Effector memory CD4-positive, alpha-beta T cell (primary cell): ENCODE data around the gene JCAD.
"Not testable (repeated sequence)": the region's sequence is repeated elsewhere in the genome, so short reads cannot be mapped to it uniquely, and the experiment has no call there.

Experiments used
- DNase-seq, 3 donors: peaks; one replicate each; pipeline ENCODE4 v3.0.0-alpha.2; 2020
- H3K27ac ChIP-seq: 2 replicates; pipeline ENCODE4 v1.7.0; 2013; ENCODE audit warnings: mild to moderate bottlenecking, low read length, moderate library complexity; ENCODE audit not compliant: insufficient read depth, poor library complexity, severe bottlenecking
- H3K27me3 ChIP-seq: replicated peaks from 2 replicates; pipeline ENCODE4 v1.7.0; 2013; ENCODE audit warnings: mild to moderate bottlenecking, low read length; ENCODE audit not compliant: insufficient read depth, control insufficient read depth, poor library complexity, severe bottlenecking
- H3K36me3 ChIP-seq: 2 replicates; pipeline ENCODE4 v1.7.0; 2013; ENCODE audit warnings: mild to moderate bottlenecking, low read length, moderate library complexity; ENCODE audit not compliant: control insufficient read depth, insufficient read depth
- H3K4me1 ChIP-seq: 2 replicates; pipeline ENCODE4 v1.7.0; 2013; ENCODE audit warnings: low read length, mild to moderate bottlenecking; ENCODE audit not compliant: control insufficient read depth, insufficient read depth, poor library complexity, severe bottlenecking
- H3K4me3 ChIP-seq: 2 replicates; pipeline ENCODE4 v1.7.0; 2013; ENCODE audit warnings: low read length, low read depth, mild to moderate bottlenecking; ENCODE audit not compliant: insufficient read depth, poor library complexity, severe bottlenecking
- H3K9me3 ChIP-seq: 2 replicates; pipeline ENCODE4 v1.7.0; 2013; ENCODE audit warnings: mild to moderate bottlenecking, low read length, moderate library complexity; ENCODE audit not compliant: control insufficient read depth
- total RNA-seq, 3 donors: gene quantifications; one replicate each; lab custom pipeline; 2026; lab: John Stamatoyannopoulos, UW

JCAD gene, protein sequence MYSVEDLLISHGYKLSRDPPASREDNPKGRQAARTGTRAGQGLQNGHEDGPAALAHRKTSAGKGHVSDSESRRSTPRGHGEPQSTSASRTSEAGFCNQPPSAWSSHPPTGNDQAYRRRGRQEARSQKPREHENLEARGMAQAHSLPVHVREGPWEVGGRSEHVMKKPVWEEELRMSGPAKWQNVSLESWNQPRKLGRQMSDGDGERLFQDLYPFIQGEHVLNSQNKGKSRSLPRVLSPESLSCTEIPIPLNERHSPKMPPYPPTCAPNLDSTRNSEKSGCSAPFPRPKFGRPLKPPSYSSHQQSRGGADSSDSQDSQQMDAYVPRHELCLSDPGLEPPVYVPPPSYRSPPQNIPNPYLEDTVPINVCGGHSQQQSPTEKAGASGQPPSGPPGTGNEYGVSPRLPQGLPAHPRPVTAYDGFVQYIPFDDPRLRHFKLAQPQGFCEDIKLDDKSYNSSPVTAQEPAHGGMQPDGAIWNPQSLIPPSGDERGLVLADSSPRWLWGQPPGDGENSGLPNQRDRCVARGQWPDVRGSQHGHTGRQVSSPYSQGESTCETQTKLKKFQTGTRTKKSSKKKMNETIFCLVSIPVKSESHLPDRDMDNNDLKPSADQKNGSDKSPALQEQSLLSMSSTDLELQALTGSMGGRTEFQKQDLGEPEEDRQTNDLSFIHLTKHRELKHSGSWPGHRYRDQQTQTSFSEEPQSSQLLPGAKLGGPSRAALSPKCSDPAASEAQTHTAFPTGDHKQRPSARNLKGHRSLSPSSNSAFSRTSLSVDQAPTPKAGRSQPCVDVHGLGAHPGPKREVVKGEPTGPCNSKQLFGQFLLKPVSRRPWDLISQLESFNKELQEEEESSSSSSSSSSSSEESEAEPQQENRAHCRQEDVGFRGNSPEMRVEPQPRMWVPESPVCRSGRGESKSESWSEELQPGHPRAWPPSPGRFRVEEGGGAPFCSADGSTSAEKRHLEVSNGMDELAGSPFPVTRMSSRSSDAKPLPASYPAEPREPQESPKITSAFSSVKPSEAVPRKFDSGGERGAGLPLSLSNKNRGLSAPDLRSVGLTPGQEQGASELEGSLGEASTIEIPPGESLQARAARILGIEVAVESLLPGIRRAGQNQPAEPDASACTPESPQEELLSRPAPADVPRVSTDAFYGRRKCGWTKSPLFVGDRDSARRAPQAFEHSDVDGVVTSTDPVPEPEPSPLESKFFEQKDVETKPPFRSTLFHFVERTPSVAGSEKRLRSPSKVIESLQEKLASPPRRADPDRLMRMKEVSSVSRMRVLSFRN (N-terminal part only)
- total RNA-seq: 0 to 0.17 (median 0) reads per million in 3 donors

DNA sequence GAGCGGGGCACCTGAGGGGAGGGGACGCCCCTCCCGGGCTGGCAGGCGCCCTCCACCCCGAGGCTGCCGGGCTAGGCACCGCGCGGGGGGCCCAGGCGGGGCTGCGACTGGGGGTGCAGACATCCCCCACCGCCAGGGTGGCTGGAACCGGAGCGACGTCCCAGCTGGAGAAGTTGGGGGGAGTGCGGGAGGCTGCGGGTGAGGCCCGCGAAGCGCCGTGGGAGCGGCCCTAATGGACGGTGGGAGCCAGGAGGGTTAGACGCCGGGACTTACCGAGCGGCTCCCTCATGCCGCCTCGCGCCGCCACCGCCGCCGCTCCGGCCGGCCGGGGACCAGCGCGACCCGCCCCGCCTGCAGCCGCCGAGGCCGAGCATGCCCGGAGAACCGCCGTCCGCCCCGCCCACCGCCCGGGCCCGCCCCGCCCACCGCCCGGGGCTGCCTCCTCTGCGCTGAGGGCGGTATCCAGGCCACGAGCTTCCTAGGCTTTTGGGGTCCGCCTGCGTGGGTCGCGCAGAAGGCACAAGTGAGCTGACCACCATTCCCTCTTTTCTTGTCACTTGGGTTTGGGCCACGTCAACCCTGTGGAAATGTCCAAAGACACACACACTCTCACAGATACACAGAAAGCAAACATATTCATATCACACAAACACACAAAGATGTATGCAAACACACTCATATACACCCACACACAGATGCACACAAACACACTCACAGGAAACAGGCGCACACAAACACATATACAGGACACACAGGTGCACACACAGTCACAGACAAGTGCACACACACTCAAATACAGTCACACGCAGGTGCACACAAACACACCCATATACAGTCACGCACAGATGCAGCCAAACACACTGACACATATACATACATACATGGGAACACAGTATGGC, at the start of gene JCAD:
TSS of gene JCAD (minus strand) at position 378 of the 899 bp plus-strand sequence. CDS start 11,774 bp downstream, outside the sequence.
- peaks cover 7% of the 10 kb centered on the region for H3K4me1 ChIP-seq
- peak in 1 of 3 donors; percentile 21 for DNase-seq
- no peak within 1 kb of the TSS for H3K27ac ChIP-seq

DNA sequence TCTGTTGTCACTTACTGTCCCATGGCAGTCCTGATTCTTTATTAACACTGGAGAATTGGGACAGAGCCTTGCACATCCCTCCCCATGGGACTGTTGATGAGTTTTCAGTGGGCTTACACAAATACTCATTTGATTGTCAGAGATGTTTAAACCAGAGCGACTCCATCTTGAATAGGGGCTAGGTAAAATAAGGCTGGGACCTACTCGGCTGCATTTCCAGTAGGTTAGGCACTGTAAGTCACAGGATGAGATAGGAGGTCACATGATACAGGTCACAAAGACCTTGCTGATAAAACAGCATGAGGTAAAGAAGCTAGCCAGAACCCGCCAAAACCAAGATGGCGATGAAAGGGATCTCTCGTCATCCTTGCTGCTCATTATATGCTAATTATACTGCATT, 47.6 kb upstream of the JCAD start:
- Histone ChIP-seq H3K9me3 (no peaks in the 10 kb centered on the region), H3K4me3 (no peak overlapping the region), H3K4me1 (no peaks in the 10 kb centered on the region), H3K27me3 (no peaks in the 10 kb centered on the region), H3K27ac (no peak overlapping the region), H3K36me3 (no peaks in the 10 kb centered on the region)
- no peak for DNase-seq

More for the DNA sequence above, at the start of gene JCAD:
- Histone ChIP-seq H3K4me3 (peak within 1 kb of the TSS; percentile 22), H3K9me3 (no peaks in the 10 kb centered on the region), H3K27me3 (peaks cover 31% of the 10 kb centered on the region), H3K36me3 (no peaks in the 10 kb centered on the region)

DNA sequence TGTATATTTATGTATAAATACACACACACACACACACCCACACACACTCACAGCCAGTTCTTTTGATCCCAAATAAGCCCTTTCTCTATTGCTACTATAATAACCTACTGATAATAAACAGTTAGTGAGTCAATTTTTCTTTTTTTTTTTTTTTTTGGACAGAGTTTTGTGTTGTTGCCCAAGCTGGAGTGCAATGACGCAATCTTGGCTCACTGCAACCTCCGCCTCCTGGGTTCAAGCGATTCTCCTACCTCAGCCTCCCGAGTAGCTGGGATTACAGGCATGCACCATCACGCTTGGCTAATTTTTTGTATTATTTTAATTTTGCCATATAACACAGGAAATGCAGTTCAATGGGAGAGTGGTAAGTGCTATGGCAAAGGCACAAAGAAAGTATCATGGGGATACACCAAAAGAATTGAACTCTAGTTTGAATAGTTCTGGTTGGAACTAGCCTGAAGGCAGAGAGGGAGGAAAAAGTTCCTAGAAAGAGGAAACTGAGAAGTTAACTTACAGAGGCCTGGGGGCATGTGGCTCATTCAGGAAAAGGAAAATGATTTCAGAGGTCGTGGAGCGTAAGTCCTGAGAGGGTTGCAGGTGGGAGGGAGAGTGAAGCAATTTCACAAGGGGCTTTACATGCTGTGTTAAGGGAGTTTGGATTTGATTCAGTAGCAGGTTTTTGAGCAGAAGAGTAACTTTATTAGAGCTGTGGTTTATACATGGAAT, 44.4 kb upstream of the JCAD start:
- no peak overlapping the region for H3K4me3 ChIP-seq
- no peaks in the 10 kb centered on the region for H3K36me3 ChIP-seq
- H3K27ac ChIP-seq: no peak overlapping the region
- DNase-seq: no peak
- H3K27me3 ChIP-seq: no peaks in the 10 kb centered on the region
- no peaks in the 10 kb centered on the region for H3K4me1 ChIP-seq
- H3K9me3 ChIP-seq: no peaks in the 10 kb centered on the region

DNA sequence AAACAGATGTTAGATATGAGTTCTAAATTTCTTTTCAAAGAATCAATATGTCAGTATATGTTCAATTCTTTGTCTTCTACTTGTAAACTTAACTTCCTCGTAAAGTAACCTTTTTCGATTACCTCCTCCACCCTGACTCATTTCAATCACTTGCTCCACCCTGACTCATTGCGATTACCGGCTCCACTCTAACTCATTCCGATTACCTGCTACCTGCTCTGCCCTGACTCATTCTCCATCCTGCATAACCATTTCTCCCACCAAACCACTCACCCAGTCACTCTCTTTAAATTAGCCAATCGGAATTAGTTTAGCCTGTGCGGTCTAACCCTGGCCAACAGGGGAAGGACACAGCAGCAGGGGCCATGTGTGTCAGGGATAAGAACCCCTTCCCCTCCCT, 40.3 kb upstream of the JCAD start:
- H3K36me3 ChIP-seq, DNase-seq, H3K27me3 ChIP-seq, H3K27ac ChIP-seq, H3K4me3 ChIP-seq, H3K9me3 ChIP-seq, H3K4me1 ChIP-seq: not testable (repeated sequence)

DNA sequence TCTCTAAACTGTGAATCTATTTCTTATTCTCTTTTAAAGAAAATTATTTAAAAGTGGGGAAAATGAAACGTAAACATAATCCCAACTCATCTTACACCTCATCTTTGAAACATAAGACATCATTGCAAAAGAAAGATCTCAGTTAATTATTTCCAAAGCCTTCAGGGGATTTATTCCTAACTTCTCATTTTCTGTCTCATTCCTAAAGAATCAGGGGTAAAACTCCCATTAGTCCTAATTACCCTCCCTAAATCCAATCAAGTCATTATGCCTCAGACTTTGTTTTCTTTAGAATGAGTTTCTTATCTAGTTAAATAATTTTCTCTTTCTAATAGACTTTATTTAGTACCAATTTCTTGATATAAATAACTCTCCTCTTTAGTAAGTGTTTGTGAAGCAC, 39.7 kb upstream of the JCAD start:
- Histone ChIP-seq H3K9me3 (no peaks in the 10 kb centered on the region), H3K4me3 (no peak overlapping the region), H3K36me3 (no peaks in the 10 kb centered on the region), H3K27ac (no peak overlapping the region), H3K27me3 (no peaks in the 10 kb centered on the region), H3K4me1 (no peaks in the 10 kb centered on the region)
- DNase-seq: no peak

DNA sequence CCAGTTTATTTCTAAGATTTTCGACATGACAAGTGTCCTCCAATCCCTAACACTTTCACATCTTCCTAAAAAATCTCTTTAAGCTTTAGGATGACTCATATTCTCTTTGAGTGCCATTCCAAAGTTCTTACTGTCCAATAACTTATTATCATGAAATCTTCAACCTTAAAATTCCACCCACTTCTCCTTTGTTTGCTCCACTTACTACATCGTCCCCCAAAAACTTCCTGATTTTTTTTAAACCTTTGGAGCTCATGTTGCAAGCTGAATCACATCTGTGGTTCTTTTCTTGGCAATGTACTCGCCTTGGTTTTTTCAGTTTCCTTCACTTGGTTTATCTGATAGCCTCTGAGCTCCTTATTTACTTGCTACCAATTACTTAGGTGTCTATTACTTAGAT, 39.2 kb upstream of the JCAD start:
- no peaks in the 10 kb centered on the region for H3K4me1 ChIP-seq
- H3K27ac ChIP-seq: no peak overlapping the region
- no peaks in the 10 kb centered on the region for H3K27me3 ChIP-seq
- no peak for DNase-seq
- H3K9me3 ChIP-seq: no peaks in the 10 kb centered on the region
- no peak overlapping the region for H3K4me3 ChIP-seq
- H3K36me3 ChIP-seq: no peaks in the 10 kb centered on the region

DNA sequence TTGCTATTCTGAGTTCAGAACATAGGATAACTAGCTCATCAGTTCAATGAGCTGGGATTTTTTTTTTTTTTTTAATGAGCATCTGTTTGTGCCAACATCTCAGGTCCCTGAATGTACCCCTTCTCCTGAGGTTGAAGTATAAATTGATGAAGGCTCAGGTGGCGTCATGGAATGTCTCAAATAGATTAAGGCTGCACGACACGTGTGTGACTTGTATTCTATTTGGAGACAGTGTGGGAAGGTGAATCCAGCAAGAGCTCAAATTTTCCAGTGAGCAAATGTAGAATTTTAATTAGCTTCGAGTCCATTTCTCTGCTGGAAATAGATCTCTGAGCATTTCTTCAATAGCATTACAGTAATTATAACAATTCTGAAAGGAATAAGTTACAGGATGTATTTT, 37.2 kb upstream of the JCAD start:
- no peaks in the 10 kb centered on the region for H3K27me3 ChIP-seq
- H3K9me3 ChIP-seq: no peaks in the 10 kb centered on the region
- H3K36me3 ChIP-seq: no peaks in the 10 kb centered on the region
- H3K4me3 ChIP-seq: no peak overlapping the region
- DNase-seq: no peak
- no peaks in the 10 kb centered on the region for H3K4me1 ChIP-seq
- H3K27ac ChIP-seq: no peak overlapping the region

DNA sequence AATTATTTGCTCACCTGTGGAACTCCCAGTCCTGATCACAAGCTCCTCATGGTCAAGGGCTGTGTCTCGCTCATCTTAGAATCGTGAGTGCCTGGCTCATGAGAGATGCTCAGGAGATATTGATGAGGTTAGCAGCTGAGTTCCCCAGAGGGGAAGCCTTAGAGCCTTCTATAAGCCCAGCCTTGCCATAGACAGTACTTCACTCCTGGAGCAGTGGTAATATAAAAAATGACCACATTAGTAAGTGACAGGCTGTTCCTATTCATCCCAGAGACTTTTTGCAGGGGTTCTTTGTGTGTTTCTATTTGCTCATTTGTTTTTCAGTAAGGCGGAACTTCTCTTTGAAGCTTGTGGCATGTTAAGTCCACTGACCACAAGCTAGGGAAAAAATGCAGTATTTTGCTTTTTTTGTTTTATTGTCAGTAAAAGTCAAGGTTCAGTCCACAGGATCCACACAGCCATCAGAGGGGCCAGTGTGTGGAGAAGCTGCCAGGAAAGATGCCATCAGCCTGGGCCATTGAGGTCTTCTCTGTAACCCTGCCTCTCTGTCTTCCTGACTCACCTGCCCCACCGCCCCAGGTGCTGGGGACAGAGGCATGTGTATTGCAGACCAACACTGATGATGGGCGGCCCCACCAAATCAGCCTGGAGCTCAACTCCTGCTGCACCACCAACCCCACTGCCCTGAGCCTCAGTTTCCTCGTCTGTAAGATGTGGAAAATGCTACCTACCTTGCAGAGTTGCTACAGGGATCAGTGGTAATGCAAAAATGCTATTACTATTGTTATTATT, 36.4 kb upstream of the JCAD start:
- Histone ChIP-seq H3K27ac (no peak overlapping the region), H3K4me3 (no peak overlapping the region), H3K27me3 (no peaks in the 10 kb centered on the region), H3K36me3 (no peaks in the 10 kb centered on the region), H3K9me3 (no peaks in the 10 kb centered on the region), H3K4me1 (no peaks in the 10 kb centered on the region)
- no peak for DNase-seq
